Body of pancreas (tissue), 4 donors: Measurements from ENCODE around the gene ANKRD13B. TPM values are rescaled to one million over a fixed set of nuclear protein-coding genes. Genes with fewer than 3 reads are reported as not detected.

ENCODE experiments used
- ATAC-seq: fragments of 150-250 bp; one replicate; pipeline ENCODE4 v1.9.1; 2016
- DNase-seq, 4 donors: peaks; one replicate each; pipeline ENCODE4 v3.0.0-alpha.2; 2019
- H3K27ac ChIP-seq, 4 donors: fragments of 200-600 bp; sonication (generic); 1 replicate in 3 of 4; 2 replicates in 1 of 4; pipeline versions ENCODE4 v1.5.1 to v1.6.1; 2016 to 2019; ENCODE audit warnings: mild to moderate bottlenecking in 1 of 4, mixed read lengths in 1 of 4, moderate library complexity in 1 of 4
- H3K27me3 ChIP-seq, 2 donors: fragments of 200-600 bp; sonication (generic); one replicate each; pipeline ENCODE4 v1.6.0; 2016; ENCODE audit warnings: mild to moderate bottlenecking in 1 of 2
- H3K36me3 ChIP-seq, 2 donors: fragments of 200-600 bp; sonication (generic); replicated peaks in 1 of 2; 2 replicates each; pipeline ENCODE4 v1.5.1; 2016; ENCODE audit warnings: low read depth in 2 of 2; ENCODE audit not compliant: insufficient read depth in 1 of 2
- H3K4me1 ChIP-seq: fragments of 200-600 bp; sonication (generic); one replicate; pipeline ENCODE4 v1.6.0; 2016
- H3K4me3 ChIP-seq, 2 donors: fragments of 200-600 bp; sonication (generic); 1 replicate in 1 of 2; 2 replicates in 1 of 2; pipeline ENCODE4 v1.5.1; 2016 to 2019
- H3K9me3 ChIP-seq, 3 donors: fragments of 200-600 bp; sonication (generic); 1 replicate in 2 of 3; 2 replicates in 1 of 3; pipeline ENCODE4 v1.5.1; 2016
- POLR2A ChIP-seq, 3 donors: fragments of 450-650 bp; IDR thresholded peaks; one replicate each; pipeline ENCODE4 v1.6.1; 2016; ENCODE audit warnings: antibody characterized with exemption in 3 of 3, mild to moderate bottlenecking in 2 of 3
- WGBS, 2 donors: methylation state at CpG; one replicate each; pipeline ENCODE4 v1.1.5; 2017; 5-methylcytosine and 5-hydroxymethylcytosine counted together
- intact Hi-C: fragments of 100-400 bp; cut with DNase I; formaldehyde crosslinking; loops from one replicate; pipeline ENCODE4 v1.15.1; 2023
- total RNA-seq, 2 donors: library from RNA; depleted of rRNA; stranded (reverse); fragments of >200 nt; gene quantifications; one replicate each; pipeline ENCODE4 v1.1.0, GENCODE V29; 2016
- TF ChIP-seq, protein P1 (sequence below), 7 experiments: fragments of 450-650 bp in 4 of 7; fragments of 200-600 bp in 3 of 7; sonication (generic) in 3 of 7; IDR thresholded peaks; one replicate each; pipeline ENCODE4 v1.5.1; 2016 to 2019; ENCODE audit warnings: antibody characterized with exemption in 7 of 7

ANKRD13B gene
- total RNA-seq, 2 donors from 2014 or later: 4.3 to 8.0 TPM

- Histone ChIP-seq H3K9me3 (no peaks in the 10 kb centered on the region), H3K4me3 (no peak overlapping the region), H3K27me3 (peaks cover 0 to 12% of the 10 kb centered on the region in 2 donors), H3K27ac (no peak overlapping the region), H3K4me1 (peaks cover 37% of the 10 kb centered on the region), H3K36me3 (no peaks in the 10 kb centered on the region)
- WGBS, 2 donors: 91 to 100% methylated on average over 1 to 11 of the region's 11 CpGs
- TF ChIP-seq, protein P1, sequence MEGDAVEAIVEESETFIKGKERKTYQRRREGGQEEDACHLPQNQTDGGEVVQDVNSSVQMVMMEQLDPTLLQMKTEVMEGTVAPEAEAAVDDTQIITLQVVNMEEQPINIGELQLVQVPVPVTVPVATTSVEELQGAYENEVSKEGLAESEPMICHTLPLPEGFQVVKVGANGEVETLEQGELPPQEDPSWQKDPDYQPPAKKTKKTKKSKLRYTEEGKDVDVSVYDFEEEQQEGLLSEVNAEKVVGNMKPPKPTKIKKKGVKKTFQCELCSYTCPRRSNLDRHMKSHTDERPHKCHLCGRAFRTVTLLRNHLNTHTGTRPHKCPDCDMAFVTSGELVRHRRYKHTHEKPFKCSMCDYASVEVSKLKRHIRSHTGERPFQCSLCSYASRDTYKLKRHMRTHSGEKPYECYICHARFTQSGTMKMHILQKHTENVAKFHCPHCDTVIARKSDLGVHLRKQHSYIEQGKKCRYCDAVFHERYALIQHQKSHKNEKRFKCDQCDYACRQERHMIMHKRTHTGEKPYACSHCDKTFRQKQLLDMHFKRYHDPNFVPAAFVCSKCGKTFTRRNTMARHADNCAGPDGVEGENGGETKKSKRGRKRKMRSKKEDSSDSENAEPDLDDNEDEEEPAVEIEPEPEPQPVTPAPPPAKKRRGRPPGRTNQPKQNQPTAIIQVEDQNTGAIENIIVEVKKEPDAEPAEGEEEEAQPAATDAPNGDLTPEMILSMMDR (IDR thresholded peaks at IDR 0.05): no peak
- TF ChIP-seq POLR2A (IDR thresholded peaks at IDR 0.05): no peak
- ATAC-seq (no peak), DNase-seq (no peak)
- intact Hi-C loops: no loop called here
Observed at GRCh38 chr17:29611351-29612093, 18.6 kb downstream of the ANKRD13B start.

DNA sequence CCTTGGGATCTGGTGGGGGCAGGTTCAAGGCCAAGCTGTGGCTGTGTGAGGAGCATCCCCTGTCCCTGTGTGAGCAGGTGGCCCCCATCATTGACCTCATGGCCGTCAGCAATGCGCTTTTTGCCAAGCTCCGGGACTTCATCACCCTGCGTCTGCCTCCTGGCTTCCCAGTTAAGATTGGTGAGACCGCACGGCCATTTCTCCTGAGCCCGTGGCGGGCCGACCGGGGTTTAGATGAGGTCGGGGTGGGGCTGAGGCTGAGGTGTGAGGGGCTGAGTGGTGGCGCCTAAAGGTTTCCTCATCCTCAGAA, 19.1 kb downstream of the ANKRD13B start:
- DNase-seq: no peak
- no peaks in the 10 kb centered on the region for H3K9me3 ChIP-seq
- TF ChIP-seq POLR2A (IDR thresholded peaks at IDR 0.05): no peak
- TF ChIP-seq, protein P1 (IDR thresholded peaks at IDR 0.05): no peak
- WGBS, 2 donors: 87 to 96% methylated on average over 10 to 12 of the region's 12 CpGs
- H3K27ac ChIP-seq: no peak overlapping the region
- peaks cover 42% of the 10 kb centered on the region for H3K4me1 ChIP-seq
- peaks cover 0 to 18% of the 10 kb centered on the region in 2 donors for H3K27me3 ChIP-seq
- H3K4me3 ChIP-seq: no peak overlapping the region
- H3K36me3 ChIP-seq: no peaks in the 10 kb centered on the region
- no peak for ATAC-seq
- intact Hi-C loops: no loop called here

DNA sequence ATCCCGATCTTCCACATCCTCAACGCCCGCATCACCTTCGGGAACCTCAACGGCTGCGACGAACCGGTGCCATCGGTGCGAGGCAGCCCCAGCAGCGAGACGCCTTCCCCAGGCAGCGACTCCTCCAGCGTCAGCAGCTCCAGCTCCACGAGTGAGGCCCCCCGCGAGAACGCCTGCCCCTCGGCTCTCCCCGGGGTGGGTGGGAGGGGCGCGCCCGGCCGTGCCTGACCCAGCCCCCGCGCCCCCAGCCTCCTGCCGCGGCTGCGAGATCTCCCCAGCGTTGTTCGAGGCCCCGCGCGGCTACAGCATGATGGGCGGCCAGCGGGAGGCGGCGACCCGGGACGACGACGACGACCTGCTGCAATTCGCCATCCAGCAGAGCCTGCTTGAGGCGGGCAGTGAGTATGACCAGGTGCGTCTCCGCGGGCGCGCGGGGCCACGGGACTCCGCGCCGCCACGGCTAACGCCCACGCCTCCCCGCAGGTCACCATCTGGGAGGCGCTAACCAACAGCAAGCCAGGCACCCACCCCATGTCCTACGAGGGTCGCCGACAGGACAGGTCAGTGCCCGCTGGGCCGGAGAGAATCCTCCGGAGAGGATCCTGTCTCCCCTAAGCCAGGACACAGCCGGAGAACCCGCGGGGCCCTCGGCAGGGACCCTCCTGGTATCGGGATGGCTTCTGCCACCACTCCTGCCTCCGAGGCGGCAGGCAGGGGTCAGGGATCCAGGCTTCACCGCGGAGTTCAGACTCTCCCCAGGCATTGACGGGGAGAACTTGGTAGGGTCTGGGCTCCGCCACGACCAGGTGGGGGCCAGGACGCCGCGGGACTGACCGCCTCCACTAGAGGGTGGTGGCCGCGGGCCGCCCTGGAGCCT, 19.7 kb downstream of the ANKRD13B start:
- H3K4me3 ChIP-seq: no peak overlapping the region
- peak in 1 of 4 donors; percentile 16 for DNase-seq

DNA sequence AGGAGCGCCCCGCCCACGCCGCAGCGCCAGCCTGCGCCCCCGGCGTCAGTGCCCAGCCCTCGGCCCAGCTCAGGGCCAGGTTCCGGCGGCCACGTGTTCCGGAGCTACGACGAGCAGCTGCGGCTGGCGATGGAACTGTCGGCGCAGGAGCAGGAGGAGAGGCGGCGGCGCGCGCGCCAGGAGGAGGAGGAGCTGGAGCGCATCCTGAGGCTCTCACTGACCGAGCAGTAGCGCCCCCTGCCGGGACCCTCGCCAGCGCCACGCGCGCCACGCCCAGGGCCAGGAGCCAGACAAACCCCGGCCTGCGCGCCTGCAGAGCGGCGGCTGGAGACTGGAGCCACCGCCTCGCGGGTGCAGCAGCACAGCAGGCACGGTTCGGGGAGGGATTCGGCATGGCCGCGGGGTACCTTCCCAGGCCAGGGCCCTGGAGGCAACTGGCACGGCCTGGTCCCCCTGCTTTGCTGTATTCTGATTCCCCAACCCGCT, 20.5 kb downstream of the ANKRD13B start:
- DNase-seq (peak; percentile 87 to 92 (median 89)), ATAC-seq (peak; percentile 59)
- WGBS, 2 donors: 0 to 2% methylated on average over 1 to 39 of the region's 50 CpGs
- Histone ChIP-seq H3K36me3 (no peaks in the 10 kb centered on the region), H3K4me3 (no peak overlapping the region), H3K9me3 (no peaks in the 10 kb centered on the region), H3K27me3 (peaks cover 0 to 24% of the 10 kb centered on the region in 2 donors), H3K27ac (no peak overlapping the region), H3K4me1 (peaks cover 56% of the 10 kb centered on the region)
- intact Hi-C loops: no loop called here
- TF ChIP-seq, protein P1 (IDR thresholded peaks at IDR 0.05): peak; percentile 69 to 84 (median 77)
- TF ChIP-seq POLR2A (IDR thresholded peaks at IDR 0.05): no peak

More for the DNA sequence above, 19.7 kb downstream of the ANKRD13B start:
- H3K9me3 ChIP-seq: no peaks in the 10 kb centered on the region
- WGBS, 2 donors: 29% methylated on average over 78 of the region's 85 CpGs; no CpG with 5 or more reads in 1 of the 2 donors
- no peak overlapping the region for H3K27ac ChIP-seq
- intact Hi-C loops: no loop called here
- H3K27me3 ChIP-seq: peaks cover 0 to 23% of the 10 kb centered on the region in 2 donors
- TF ChIP-seq, protein P1 (IDR thresholded peaks at IDR 0.05): no peak
- no peak for TF ChIP-seq POLR2A (IDR thresholded peaks at IDR 0.05)
- ATAC-seq: peak; percentile 3
- H3K4me1 ChIP-seq: peaks cover 48% of the 10 kb centered on the region
- no peaks in the 10 kb centered on the region for H3K36me3 ChIP-seq
